ENCODE data around the gene PATJ.

GRCh38 chr1:61842036-61842435, 99.8 kb downstream of the PATJ start:
- TF ChIP-seq, protein P1, sequence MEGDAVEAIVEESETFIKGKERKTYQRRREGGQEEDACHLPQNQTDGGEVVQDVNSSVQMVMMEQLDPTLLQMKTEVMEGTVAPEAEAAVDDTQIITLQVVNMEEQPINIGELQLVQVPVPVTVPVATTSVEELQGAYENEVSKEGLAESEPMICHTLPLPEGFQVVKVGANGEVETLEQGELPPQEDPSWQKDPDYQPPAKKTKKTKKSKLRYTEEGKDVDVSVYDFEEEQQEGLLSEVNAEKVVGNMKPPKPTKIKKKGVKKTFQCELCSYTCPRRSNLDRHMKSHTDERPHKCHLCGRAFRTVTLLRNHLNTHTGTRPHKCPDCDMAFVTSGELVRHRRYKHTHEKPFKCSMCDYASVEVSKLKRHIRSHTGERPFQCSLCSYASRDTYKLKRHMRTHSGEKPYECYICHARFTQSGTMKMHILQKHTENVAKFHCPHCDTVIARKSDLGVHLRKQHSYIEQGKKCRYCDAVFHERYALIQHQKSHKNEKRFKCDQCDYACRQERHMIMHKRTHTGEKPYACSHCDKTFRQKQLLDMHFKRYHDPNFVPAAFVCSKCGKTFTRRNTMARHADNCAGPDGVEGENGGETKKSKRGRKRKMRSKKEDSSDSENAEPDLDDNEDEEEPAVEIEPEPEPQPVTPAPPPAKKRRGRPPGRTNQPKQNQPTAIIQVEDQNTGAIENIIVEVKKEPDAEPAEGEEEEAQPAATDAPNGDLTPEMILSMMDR (IDR thresholded peaks at IDR 0.05) = no peak
- no peak for TF ChIP-seq POLR2A (IDR thresholded peaks at IDR 0.05)
